HG03520 (cell line): ENCODE measurements around the gene KCNE4.

Experiments
- ATAC-seq: cut with Tn5 transposase; IDR thresholded peaks from one replicate; pipeline ENCODE4 v1.9.1; 2021; ENCODE audit warnings: mild to moderate bottlenecking, moderate library complexity; ENCODE audit not compliant: unreplicated experiment

Gene KCNE4, protein sequence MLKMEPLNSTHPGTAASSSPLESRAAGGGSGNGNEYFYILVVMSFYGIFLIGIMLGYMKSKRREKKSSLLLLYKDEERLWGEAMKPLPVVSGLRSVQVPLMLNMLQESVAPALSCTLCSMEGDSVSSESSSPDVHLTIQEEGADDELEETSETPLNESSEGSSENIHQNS

DNA sequence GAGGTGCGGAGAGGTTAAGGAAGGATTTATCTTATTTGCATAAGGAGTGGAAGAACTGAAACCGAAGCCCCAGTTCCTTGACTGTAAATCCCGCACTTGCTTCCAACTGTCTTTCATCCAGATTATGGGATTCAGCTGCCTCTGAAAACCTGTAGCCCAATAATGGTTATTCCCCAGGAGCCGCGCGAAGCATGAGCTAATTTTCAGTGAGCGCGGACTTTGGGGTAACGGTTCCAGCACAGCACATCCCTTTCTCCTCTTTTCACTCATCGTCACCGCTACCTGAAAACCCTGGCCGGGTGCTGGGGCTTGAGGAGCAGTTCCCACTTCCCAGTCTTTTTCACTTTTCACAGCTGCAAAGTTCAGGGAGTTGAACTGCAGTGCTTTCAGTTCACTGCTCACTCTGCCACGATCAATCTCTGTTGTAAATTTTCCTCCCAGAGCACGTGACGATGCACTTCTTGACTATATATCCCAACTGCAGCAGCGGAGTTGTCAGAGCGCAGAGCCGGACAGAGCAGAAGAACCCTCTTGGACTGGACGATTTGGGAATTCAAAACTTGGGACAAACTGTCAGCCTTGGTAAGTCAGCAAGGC, at the start of gene KCNE4:
KCNE4 (plus strand) TSS at position 498 of the 597 bp plus-strand sequence. CDS start 641 bp downstream, outside the sequence.
- no peak for ATAC-seq

DNA sequence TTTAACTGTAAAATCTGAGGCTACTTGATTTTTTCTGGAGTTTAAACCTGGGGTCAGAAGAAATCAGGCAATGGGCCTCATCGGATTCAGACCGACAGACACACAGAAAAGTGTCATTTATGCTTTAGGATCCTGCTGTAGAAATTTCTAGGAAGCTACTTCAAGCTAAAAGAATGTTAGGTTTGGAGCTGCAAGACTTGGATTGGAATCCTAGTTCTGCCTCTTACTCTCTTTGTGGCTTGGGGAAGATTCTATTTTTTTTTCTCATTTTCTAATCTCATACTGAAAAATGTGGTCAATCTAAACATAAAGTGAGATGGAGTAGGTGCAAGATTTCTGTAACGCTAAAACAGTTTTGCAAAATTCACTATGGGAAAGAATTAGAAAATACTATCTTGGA, 48.8 kb upstream of the KCNE4 start:
- ATAC-seq: no peak

DNA sequence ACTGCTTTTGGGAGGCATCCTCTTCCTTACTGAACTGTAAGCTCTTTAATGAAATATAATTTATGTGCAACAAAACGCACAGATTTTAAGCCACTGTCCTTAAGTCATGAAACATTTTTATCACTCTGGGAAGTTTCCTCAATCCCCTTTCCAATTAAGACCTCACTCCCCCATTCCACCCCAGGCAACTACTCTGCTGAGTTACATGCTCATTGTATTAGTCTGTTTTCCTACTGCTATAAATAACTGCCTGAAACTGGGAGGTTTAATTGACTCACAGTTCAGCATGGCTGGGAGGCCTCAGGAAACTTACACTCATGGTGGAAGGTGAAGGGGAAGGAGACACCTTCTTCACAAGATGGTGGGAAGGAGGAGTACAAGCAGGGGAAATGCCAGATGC, 46.5 kb upstream of the KCNE4 start:
- no peak for ATAC-seq

DNA sequence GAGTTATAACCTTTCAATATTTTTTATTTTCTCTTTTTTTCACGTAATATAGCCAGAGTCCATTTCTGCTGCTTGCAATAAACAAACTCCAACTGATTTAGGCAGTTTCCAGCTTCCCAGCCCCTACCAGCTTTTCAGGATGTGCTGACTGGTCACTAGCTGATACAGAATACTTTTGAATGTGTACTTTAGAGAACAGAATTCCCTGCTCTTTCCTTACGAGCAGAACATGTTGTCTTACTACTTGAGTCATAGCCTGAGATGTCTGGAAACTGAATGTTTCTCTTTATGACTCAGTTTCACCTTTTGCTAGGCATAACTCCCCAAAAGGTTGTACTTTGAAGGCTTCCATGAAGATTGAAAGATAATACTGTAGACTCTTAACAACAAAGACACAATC, 44.5 kb upstream of the KCNE4 start:
- ATAC-seq: no peak

DNA sequence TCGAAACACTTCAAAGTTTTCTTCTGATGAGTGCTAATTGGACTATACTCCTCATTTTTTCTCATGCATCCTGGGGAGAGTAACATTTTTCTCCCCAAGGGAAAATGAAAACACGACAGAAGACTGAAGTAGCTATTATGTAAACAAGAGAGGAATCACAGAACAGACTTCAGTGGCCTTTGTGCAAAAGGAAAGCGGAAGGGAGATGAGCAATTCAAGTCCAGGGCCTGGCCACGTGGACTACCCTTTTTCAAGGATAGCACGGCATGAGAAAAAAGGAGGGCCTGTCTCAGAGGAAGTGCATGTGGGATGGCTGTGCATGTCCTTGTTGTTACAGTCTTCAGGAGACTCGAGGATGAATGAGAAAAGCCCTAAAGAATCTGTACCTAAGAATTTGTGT, 43.8 kb upstream of the KCNE4 start:
- ATAC-seq: no peak

DNA sequence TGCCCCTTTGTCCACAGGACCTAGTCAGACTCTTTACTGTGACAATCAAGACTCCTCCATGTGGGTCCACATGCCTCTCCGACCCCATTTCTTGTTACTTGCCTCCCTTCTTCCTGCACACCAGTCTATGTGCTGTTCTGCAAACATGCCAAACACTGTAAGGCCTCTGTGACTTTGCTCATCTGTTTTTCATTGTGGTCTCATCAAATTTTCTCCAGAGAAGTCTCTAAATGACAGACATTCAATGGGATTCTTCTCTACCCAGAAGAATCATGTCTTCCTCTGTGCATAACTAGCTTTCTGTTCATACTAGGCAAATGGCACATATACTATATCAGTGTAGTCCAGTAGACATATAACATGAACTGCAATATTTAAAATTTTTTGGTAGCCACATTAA, 43.0 kb upstream of the KCNE4 start:
- ATAC-seq: no peak

DNA sequence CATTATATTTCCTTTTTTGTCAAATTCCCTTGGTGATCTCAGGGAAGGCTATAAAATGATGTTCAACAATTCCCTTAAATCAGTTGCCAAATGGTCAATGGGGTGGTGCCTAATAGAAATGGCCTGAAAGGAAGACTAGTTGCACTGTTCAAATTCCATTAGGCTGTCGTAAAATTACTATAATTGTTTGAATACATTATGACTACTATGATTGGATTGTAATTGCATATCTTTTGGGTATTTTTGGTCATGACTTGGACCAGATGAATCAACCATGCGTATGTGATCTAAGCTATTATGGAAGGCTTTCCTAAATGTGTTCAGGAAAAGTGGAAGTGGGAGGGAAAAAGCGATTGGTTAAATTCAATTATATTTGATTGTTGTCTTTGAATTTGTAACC, 41.3 kb upstream of the KCNE4 start:
- ATAC-seq: no peak

DNA sequence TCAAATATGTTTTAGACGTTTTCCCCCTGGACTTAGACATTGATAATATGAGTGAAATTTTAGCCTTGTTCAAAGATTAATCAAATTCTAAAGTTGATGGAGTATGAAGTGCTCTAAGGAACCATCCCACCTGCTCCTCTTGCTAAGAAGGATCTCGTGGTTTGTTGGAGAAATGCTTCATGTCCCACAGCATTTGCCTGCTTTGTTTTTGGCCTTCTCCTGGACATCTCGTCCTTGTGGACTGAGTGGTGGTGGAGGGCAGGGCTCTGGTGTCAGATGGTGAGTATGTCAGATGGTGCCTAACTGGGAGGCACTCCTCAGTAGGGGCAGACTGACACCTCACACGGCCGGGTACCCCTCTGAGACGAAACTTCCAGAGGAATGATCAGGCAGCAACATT, 39.7 kb upstream of the KCNE4 start:
- ATAC-seq: no peak

DNA sequence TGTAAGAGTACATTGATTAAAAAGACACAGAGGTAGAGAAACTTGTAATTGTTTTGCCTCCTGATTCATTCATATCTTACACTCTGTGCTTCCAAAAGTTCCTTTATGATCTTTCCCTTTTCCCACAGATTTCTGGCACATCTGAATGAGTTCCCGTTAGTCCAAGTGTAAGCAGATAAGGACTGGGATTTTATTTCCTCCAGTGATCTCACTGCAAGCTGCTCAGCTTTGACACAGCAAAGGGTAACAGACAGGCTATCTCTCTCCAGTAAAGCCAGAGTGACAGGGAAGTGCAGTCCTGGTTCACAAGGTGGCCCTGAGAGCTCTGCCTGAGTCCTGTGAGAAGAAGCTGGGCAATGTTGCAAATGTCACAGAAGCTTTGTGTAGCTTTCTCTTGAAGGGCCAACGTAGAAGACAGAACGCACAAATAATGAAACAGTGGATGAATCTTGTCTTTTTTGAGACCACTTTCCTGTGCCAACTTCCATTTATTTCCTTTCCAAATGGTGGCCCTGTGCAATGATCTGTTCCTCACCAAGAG, 32.5 kb upstream of the KCNE4 start:
- no peak for ATAC-seq

DNA sequence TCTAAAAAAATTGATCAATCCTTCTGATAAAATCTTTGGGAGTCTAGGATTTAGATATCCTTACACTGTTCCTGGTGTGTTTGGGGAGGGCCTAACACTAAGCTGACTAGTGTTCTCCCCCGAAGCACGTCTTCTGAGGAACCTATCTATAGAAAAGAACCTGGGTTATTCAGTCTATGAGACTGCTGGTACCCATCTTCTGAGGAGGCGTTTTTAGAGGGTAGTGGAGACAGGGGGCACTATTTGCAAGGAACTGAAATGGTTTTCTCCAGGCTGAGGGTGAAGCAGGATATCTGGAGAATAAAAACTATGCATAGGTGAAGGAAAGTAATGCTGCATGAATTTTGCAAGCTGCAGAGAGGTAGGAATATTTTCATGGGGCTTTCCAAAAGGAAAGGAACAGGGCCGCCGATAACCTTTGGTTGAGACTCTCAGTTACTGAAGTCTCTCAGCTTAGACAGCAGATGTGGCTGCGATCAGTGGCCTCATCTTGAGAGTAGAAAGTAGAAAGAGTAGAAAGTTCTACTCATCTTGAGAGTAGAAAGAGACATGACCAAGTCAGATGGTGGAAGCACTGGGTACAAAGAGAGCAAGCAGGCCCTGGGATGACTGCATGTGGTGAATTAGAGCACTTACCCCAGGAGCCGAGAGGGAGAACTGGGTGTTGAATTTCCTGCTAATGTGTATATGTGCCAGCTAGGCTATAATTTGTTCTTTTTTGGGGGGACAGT, 31.8 kb upstream of the KCNE4 start:
- peak; percentile 56 for ATAC-seq

DNA sequence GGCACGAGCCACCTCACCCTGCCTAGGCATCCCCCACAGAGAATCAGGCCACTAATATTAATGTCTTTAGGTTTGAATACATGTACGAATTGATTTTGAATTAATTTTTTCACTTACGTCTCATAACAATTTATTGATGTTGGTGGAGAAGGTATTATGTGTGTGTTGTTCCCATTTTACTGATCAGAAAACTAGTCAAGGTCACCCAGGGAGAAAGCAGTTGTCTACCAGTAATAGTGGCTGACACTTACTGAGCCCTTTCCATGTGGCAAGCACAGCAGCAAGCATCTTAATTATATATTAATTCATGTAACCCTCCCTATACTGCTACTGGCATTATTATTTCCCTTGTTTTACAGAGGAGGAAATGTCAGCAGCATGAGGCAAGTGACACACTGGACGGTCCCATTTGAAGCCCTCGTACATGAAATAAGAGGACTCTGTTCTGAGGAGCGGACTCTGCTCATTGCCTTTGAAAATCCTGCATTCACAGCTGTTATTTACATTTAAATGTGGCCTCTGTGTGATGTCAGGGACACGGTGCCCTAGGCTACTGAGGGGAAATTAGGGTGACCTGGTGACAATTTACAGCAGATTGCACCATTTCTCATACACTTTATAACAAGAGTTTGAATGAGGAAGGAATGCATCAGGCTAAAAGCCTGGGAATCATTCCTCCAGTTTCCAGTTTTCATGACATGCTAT, 30.9 kb upstream of the KCNE4 start:
- ATAC-seq: no peak

DNA sequence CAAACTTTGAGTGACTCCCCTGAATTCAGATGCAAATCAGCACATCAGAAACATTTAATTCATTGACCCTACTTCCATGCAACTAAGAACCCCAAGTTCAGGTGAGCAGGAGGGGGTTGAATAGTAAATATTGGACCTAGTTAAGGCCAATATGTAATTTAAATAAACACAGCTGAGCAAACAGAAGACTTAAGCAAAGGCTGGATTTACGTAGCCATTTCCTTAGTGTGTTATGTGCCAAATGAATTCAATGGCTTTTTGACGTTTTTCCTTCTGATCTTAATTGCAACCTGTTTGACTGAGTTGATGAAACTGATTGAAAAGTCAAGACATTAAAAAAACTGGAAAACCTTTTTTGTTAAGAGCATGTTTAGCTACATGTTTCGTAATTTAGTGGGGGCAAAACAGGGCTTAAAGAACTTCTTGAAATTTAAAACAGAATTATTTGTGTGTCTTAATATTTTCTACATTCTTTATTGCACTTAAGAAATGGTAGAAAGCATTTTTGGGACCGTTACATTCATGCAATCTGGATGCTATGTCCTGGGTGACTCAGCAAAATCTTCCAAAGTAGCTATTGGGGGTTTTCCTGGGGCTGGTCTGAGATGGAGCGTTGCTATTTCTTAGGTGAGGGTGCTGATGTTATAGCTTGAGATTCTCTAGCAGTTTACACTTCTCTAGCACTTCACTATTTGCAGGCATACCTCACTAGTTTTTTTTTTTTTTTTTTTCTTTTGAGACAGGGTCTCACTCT, 25.5 kb upstream of the KCNE4 start:
- no peak for ATAC-seq

DNA sequence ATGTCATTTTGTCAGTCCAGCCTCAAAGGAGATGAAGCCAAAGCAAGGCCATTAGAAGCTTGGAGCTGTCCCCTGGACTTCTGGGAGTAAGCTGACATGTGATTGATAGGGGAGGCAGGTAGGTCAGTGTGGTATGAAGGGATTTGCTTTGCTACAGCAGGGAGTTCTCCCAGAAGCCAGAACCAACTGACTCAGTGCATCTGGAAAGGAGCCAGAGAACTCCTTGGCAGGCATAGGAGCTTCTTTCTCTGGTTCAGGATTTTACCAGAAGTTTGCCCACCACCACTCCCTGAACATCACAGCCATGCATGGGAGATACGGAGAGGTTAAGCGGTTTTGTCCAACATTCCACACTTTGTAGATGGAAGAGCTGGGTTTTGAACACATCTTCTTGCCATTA, 24.5 kb upstream of the KCNE4 start:
- no peak for ATAC-seq

DNA sequence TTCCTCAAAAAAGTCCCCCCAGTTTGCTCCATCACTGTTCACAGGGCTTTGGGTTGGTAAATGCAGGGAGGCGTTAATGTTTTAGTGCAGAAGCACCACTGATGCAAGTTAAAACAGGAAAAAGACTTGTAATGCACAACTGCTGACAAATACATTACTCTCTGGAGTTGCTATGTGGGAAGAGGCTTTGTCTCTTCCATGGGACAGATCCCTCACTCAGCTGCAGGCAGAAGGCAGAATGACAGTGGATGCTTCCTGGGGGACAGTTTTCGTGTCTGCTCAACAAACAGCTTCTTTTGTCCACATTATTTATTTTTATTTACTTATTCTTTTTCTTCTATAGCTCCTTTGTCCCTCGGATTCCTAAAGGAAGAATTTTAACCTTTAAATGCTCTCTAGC, 22.7 kb upstream of the KCNE4 start:
- no peak for ATAC-seq

DNA sequence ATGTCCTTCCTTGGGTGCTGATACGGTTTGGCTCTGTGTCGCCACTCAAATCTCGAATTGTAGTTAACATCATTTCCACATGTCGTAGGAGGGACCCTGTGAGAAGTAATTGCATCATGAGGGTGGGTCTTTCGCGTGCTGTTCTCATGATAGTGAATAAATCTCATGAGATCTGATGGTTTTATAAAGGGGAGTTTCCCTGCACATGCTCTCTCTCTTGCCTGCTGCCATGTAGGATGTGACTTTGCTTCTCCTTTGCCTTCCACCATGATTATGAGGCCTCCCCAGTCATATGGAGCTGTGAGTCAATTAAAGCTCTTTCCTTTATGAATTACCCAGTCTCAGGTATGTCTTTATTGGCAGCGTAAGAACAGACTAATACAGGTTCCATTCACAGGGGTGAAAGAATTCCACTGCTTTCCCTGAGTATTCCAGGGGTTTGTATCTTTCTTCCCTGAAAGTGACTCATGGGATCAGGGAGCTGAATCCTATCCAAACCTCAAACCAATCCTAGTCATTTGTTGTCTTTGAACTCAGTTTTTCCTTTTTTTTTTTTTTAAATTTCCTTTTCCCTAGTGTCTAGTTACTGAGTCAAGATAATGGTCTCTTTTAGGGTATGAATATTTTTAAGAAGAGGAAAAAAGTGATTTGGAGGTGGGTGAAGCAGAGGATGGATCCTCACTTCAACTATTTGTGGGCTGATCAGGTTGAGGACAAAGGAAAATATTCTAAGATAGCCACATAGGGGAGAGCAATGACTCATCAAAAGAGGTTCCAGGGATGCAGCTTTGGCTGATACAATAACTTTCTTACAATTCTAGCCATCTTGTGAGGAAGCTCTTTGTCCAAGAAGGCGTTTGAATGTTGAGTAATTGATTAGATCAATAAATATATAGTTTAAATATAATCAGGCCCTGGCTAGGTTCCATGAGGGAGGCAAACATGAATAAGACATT, 19.5 kb upstream of the KCNE4 start:
- no peak for ATAC-seq

DNA sequence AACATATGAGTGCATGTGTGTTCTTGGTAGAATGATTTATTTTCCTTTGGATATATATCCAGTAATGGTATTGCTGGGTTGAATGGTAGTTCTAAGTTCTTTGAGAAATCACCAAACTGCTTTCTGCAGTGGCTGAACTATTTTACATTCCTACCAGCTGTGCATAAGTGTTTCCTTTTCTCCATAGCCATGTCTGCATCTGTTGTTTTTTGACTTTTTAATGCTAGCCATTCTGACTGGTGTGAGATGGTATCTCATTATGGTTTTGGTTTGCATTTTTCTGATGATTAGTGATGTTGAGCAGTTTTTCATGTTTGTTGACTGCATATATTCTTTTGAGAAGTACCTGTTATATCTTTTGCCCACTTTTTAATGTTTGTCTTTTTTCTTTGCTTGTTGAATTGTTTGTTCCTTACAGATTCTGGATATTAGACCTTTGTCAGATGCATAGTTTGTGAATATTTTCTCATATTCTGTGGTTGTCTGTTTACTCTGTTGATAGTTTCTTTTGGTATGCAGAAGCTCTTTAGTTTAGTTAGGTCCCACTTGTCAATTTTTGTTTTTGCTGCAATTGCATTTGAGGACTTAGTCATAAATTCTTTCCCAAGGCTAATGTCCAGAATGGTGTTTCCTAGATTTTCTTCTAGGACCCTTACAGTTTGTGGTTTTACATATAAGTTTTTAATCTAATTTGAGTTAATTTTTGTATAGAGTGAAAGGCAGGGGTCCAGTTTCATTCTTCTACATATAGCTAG, 17.6 kb upstream of the KCNE4 start:
- no peak for ATAC-seq

DNA sequence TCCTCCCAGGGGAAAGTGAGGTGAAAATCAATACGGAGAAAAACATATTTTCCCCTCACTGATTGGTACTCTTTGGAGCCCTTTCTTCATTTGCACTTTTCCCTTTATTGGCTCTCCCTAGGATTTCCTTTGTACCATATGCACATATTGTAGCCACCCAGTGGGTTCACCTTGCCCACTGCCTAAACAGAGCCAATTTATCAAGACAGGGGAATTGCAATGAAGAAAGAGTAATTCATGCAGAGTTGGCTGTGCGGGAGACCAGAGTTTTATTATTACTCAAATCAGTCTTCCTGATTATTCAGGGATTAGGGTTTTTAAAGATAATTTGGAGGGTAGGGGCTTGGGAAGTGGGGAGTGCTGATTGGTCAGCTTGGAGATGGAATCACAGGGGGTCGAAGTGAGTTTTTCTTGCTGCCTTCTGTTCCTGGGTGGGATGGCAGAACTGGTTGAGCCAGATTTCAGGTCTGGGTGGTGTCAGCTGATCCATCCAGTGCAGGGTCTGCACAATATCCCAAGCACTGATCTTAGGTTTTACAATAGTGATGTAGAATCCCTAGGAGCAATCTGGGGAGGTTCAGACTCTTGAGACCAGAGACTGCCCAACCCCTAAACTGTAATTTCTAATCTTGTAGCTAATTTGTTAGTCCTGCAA, 15.1 kb upstream of the KCNE4 start:
- no peak for ATAC-seq

DNA sequence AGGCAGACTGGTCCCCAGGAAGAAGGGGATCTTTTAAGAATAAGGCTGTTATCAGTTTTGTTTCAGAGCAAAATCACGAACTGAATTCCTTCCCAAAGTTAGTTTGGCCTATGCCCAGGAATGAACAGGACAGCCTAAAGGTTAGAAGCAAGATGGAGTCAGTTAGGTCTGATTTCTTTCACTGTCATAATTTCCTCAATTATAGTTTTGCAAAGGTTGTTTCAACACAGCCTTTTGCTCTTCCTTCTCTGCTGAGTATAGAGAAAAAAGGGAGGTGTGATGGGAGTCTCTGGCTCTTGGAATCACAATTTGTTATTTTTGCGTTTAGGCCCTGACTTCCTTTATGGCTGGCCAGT, 14.6 kb upstream of the KCNE4 start:
- ATAC-seq: no peak

DNA sequence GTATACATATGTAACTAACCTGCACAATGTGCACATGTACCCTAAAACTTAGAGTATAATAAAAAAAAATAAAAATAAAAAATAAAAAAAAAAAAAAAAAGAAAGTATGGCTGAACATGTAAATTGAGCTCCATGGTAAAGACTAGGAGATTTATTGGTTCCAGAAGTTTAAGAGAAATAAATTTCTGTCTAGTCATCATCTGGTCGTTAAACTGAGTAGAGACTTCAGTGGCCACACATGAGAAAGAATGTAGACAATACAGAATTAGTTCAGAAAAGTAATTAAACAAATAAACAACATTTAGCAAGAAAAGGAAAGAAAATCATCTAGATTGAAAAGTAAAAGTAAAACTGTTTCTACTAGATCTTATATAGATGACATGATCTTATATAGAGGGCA, 12.4 kb upstream of the KCNE4 start:
- no peak for ATAC-seq
